ENCODE measurements around the gene INPP4A.

INPP4A gene

GRCh38 chr2:98571796-98572195 lies 127.1 kb downstream of the INPP4A start:
- Histone ChIP-seq H3K36me3 (ENCODE audit: control insufficient read depth in 2 of 2, insufficient read depth in 1 of 2, low read length in 2 of 2) (peaks cover 0 to 87% of the 10 kb centered on the region in 2 experiments; a peak in 2 of 3 replicates), H3K4me3 (ENCODE audit: low read depth, low read length) (no peak overlapping the region)
- CTCF ChIA-PET, result interaction anchor here (0.6 to 0.9 kb wide), 4 partner anchors 8 to 164 kb away, joined by 3 to 4 read pairs (median 4); no protein-coding TSS in a partner anchor

More at GRCh38 chr2:98571796-98572195, 127.1 kb downstream of the INPP4A start:
- Histone ChIP-seq H3K4me1 (ENCODE audit: control insufficient read depth, insufficient read depth, low read length) (no peaks in the 10 kb centered on the region), H3K27ac (ENCODE audit: extremely low read depth, low read depth, low read length) (no peak overlapping the region), H3K9me3 (ENCODE audit: control insufficient read depth, insufficient read depth, low read depth, low read length) (no peaks in the 10 kb centered on the region)
- no peak for TF ChIP-seq ZBTB49 (tag by site-specific recombination; IDR thresholded peaks at IDR 0.05; ENCODE audit: low read depth)
- TF ChIP-seq ZNF211 (tag by site-specific recombination; IDR thresholded peaks at IDR 0.05; ENCODE audit: low read depth), result no peak
- no peak for TF ChIP-seq ZNF518A (tag by site-specific recombination; conservative IDR thresholded peaks at IDR 0.05; ENCODE audit: low read depth)
- no peak for TF ChIP-seq ZFP69B (tag by site-specific recombination; IDR thresholded peaks at IDR 0.05)
- no peak for TF ChIP-seq KLF10 (tag by site-specific recombination; IDR thresholded peaks at IDR 0.05)
- no peak for TF ChIP-seq ZNF830 (tag by site-specific recombination; IDR thresholded peaks at IDR 0.05; ENCODE audit: low read depth)
- no peak for TF ChIP-seq ZNF394 (tag by site-specific recombination; IDR thresholded peaks at IDR 0.05; ENCODE audit: borderline replicate concordance)
- no peak for TF ChIP-seq ZBTB1 (tag by site-specific recombination; IDR thresholded peaks at IDR 0.05)
- no peak for TF ChIP-seq REST (tag by site-specific recombination; IDR thresholded peaks at IDR 0.05)
- no peak for TF ChIP-seq ZNF548 (tag by site-specific recombination; IDR thresholded peaks at IDR 0.05)
- no peak for TF ChIP-seq ZNF146 (tag by site-specific recombination; IDR thresholded peaks at IDR 0.05)
- TF ChIP-seq ZSCAN4 (tag by site-specific recombination; IDR thresholded peaks at IDR 0.05), result no peak
- no peak for TF ChIP-seq ZNF600 (tag by site-specific recombination; IDR thresholded peaks at IDR 0.05)
- TF ChIP-seq ZFHX2 (tag by site-specific recombination; conservative IDR thresholded peaks at IDR 0.05), result no peak
- TF ChIP-seq SP7 (tag by site-specific recombination; IDR thresholded peaks at IDR 0.05), result no peak
- TF ChIP-seq ZBTB20 (tag by site-specific recombination; IDR thresholded peaks at IDR 0.05), result no peak
- no peak for TF ChIP-seq ZNF302 (tag by site-specific recombination; IDR thresholded peaks at IDR 0.05; ENCODE audit: low read depth)
- POLR2A ChIA-PET, result no interaction called here

Data from HEK293 (cell line).